Neuron (in vitro differentiated cells): ENCODE measurements around the gene RAMP3.
"Not testable (repeated sequence)": the region's sequence is repeated elsewhere in the genome, so short reads cannot be mapped to it uniquely, and the experiment has no call there.

Experiments used
- H2AFZ ChIP-seq: one replicate; pipeline ENCODE4 v1.6.1; 2013; ENCODE audit warnings: low read depth, mild to moderate bottlenecking, inconsistent platforms, low read length, moderate library complexity
- H3K27me3 ChIP-seq: one replicate; pipeline ENCODE4 v1.6.1; 2013; ENCODE audit warnings: low read length; ENCODE audit not compliant: insufficient read depth
- H3K36me3 ChIP-seq: one replicate; pipeline ENCODE4 v1.6.1; 2013; ENCODE audit warnings: low read length; ENCODE audit not compliant: insufficient read depth
- H3K4me1 ChIP-seq: one replicate; pipeline ENCODE4 v1.6.1; 2013; ENCODE audit warnings: low read length; ENCODE audit not compliant: insufficient read depth
- H3K4me3 ChIP-seq: 2 replicates; pipeline ENCODE4 v1.5.1; 2013; ENCODE audit warnings: mild to moderate bottlenecking, low read length, moderate library complexity
- H3K9me3 ChIP-seq: one replicate; pipeline ENCODE4 v1.6.1; 2013; ENCODE audit warnings: low read length

The RAMP3 gene

DNA sequence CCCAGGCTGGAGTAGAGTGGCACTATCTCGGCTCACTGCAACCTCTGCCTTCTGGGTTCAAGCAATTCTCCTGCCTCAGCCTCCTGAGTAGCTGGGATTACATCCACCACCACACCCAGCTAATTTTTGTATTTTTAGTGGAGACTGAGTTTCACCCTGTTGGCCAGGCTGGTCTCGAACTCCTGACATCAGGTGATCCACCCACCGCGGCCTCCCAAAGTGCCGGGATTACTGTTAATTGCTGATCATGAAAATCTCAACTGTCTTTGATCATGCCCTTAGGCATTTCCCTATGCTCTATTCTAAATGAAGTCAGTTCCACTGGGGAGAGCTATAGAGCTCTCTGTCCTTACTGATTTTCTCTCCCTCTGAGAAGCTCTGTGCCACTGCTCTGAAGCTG, 48.7 kb downstream of the RAMP3 start:
- H3K4me1 ChIP-seq, H3K4me3 ChIP-seq, H2AFZ ChIP-seq, H3K27me3 ChIP-seq, H3K9me3 ChIP-seq, H3K36me3 ChIP-seq: not testable (repeated sequence)

GRCh38 chr7:45209909-45210308, 52.3 kb downstream of the RAMP3 start:
- not testable (repeated sequence) for H3K4me3 ChIP-seq, H3K4me1 ChIP-seq, H3K36me3 ChIP-seq, H3K9me3 ChIP-seq, H3K27me3 ChIP-seq, H2AFZ ChIP-seq

DNA sequence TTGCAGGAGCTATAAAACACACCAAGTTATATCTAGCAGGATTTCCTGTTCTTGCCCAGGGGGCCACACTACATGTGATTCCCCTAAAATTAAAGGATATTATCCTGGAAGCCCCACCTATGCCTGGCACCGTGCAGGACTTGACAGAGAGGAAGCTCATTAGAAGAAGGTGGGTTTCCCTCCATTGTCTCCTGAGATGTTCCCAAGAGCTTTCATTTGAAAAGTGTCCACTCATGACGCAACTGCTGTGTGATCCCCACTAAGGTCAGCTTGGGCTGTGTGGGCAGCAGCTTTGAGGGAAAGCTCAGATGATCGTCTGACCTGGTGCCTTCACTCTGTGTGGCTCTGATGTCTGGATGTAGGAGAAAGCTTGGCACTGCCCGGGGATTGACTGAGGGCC, 53.5 kb downstream of the RAMP3 start:
- Histone ChIP-seq H3K27me3 (peaks cover 8% of the 10 kb centered on the region), H3K4me1 (no peaks in the 10 kb centered on the region), H2AFZ (no peak overlapping the region), H3K36me3 (no peaks in the 10 kb centered on the region), H3K4me3 (no peak overlapping the region), H3K9me3 (no peaks in the 10 kb centered on the region)

- Histone ChIP-seq H3K9me3 (no peaks in the 10 kb centered on the region), H3K36me3 (no peaks in the 10 kb centered on the region), H3K4me3 (no peak overlapping the region), H3K27me3 (peaks cover 9% of the 10 kb centered on the region), H3K4me1 (no peaks in the 10 kb centered on the region), H2AFZ (no peak overlapping the region)
Observed at GRCh38 chr7:45211958-45212357, 54.4 kb downstream of the RAMP3 start.

DNA sequence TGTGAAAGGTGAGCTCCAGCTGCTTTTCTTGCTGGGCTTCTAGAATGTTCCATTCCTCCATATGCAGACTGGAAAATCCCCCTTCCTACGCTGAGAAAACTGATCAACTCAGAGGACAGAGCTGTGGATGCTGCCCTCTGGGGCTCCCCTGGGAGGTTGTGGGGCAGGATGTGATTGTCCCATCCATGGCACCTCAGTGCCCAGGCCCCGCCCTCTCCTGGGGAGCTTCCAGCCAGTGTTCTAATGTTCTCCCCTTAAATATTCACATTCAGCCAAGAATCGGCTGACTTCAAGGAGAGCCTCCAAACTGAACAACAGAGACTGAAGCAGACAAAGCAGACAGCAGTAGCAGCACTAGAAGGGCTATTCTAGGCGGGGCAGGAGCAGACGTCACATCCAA, 55.0 kb downstream of the RAMP3 start:
- Histone ChIP-seq H3K9me3 (no peaks in the 10 kb centered on the region), H3K27me3 (peaks cover 9% of the 10 kb centered on the region), H3K4me1 (no peaks in the 10 kb centered on the region), H3K36me3 (no peaks in the 10 kb centered on the region), H3K4me3 (no peak overlapping the region), H2AFZ (no peak overlapping the region)

- Histone ChIP-seq H3K4me3 (no peak overlapping the region), H2AFZ (no peak overlapping the region), H3K36me3 (no peaks in the 10 kb centered on the region), H3K4me1 (peaks cover 10% of the 10 kb centered on the region), H3K9me3 (no peaks in the 10 kb centered on the region), H3K27me3 (peaks cover 9% of the 10 kb centered on the region)
Observed at GRCh38 chr7:45215601-45216062, 58.0 kb downstream of the RAMP3 start.

GRCh38 chr7:45216181-45216580, 58.6 kb downstream of the RAMP3 start:
- Histone ChIP-seq H3K36me3 (no peaks in the 10 kb centered on the region), H3K4me3 (no peak overlapping the region), H2AFZ (no peak overlapping the region), H3K27me3 (peaks cover 7% of the 10 kb centered on the region), H3K4me1 (peaks cover 16% of the 10 kb centered on the region), H3K9me3 (no peaks in the 10 kb centered on the region)

DNA sequence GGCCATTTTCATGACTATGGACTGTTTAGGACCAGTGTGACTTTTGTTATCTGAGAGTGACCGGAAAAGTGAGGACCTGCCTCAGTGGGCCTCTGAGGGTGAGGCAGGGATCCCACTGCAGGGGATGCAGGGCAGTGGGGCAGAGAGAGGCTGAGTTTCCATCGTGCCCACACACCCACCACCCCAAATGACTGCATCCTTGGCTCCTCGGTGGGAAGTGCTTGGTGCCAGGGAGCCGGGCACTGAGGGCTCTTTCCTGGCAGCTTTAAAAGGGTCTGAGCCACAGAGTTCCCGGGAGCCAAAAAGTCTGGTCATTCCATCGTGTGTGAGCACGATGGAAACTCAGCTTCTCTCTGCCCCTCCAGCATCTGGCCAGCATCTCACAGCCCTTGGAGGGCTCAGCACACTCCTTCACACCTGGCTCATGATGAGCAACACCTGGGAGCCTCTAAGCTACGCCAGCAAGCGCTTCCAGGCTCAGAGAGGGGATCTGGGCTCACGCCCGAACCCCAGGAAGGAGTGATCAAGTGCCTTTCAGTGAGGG, 59.1 kb downstream of the RAMP3 start:
- Histone ChIP-seq H3K27me3 (peaks cover 4% of the 10 kb centered on the region), H3K4me3 (no peak overlapping the region), H2AFZ (no peak overlapping the region), H3K9me3 (no peaks in the 10 kb centered on the region), H3K36me3 (no peaks in the 10 kb centered on the region), H3K4me1 (peaks cover 16% of the 10 kb centered on the region)

DNA sequence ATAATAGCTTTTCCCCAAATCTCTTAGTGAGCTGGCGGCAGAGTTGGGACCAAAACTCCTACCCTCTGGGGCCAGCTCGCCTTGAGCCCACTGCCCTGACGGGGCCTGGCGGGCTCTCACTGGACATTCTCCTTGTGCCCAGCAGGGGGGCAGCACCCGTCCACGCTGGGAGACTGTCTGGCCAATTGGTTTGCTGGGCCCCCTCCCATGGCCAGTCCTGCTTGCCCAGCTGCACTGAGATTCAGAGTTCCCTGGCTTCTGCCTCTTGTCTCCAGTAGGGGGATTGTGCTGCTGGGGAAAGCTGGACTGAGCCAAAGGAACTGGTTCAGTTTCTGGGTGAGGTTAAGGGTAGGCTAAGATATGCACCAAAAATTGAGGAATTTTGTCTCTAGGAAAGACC, 59.8 kb downstream of the RAMP3 start:
- Histone ChIP-seq H3K36me3 (no peaks in the 10 kb centered on the region), H3K4me1 (peaks cover 16% of the 10 kb centered on the region), H3K27me3 (peaks cover 4% of the 10 kb centered on the region), H2AFZ (no peak overlapping the region), H3K4me3 (no peak overlapping the region), H3K9me3 (no peaks in the 10 kb centered on the region)

DNA sequence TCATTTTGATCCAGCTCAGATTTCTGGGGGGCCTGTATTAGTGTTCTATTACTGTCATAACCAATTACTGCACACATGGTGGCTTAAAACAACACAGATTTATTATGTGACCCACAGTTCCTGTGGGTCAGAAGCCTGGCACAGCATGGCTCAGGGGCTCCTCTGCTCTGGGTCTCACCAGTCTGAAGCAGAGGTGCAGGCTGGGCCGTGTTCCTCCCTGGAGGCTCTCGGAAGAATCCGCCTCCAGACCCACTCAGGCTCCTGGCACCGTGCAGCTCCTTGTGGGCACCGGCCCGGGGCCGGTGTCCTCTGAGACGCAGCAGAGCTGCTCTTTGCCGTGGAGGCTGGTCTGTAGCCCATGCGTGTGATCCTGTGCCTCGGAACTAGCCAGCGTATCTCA, 61.5 kb downstream of the RAMP3 start:
- Histone ChIP-seq H2AFZ (no peak overlapping the region), H3K4me1 (peaks cover 16% of the 10 kb centered on the region), H3K9me3 (no peaks in the 10 kb centered on the region), H3K4me3 (no peak overlapping the region), H3K27me3 (peaks cover 4% of the 10 kb centered on the region), H3K36me3 (no peaks in the 10 kb centered on the region)

DNA sequence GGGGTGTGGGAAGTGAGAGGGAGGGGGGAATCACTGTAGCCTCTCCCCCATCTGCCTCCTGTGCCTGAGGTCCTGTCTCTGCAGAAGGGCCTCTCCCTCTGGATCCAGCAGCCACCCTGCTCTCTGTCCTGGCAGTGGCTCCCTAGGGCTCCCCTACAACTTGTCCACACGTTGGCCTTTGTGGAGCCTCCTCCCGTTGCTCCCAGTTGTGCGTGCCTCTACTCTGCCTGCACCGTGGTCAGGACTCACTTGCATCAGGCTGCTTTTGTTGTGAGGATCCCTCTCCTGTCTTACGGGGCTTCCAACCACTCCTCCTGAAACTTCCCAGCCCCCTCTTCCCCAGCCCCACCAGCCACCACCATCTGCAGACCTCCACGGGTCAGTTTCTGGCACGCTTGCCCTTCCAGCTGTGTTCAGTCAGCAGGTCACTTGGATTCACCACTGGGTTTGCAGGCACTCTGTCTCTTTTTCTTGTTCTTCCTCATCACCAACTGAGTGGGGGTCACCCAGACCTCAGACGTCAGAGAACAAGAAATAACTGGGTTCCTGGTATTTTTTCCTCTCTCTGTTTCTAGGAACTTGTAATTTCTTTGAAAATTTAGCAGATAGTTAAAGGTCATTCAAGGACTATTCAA, 62.3 kb downstream of the RAMP3 start:
- H3K9me3 ChIP-seq: no peaks in the 10 kb centered on the region
- H3K4me1 ChIP-seq: peaks cover 16% of the 10 kb centered on the region
- H3K36me3 ChIP-seq: no peaks in the 10 kb centered on the region
- H3K27me3 ChIP-seq: peaks cover 4% of the 10 kb centered on the region
- no peak overlapping the region for H3K4me3 ChIP-seq
- no peak overlapping the region for H2AFZ ChIP-seq

DNA sequence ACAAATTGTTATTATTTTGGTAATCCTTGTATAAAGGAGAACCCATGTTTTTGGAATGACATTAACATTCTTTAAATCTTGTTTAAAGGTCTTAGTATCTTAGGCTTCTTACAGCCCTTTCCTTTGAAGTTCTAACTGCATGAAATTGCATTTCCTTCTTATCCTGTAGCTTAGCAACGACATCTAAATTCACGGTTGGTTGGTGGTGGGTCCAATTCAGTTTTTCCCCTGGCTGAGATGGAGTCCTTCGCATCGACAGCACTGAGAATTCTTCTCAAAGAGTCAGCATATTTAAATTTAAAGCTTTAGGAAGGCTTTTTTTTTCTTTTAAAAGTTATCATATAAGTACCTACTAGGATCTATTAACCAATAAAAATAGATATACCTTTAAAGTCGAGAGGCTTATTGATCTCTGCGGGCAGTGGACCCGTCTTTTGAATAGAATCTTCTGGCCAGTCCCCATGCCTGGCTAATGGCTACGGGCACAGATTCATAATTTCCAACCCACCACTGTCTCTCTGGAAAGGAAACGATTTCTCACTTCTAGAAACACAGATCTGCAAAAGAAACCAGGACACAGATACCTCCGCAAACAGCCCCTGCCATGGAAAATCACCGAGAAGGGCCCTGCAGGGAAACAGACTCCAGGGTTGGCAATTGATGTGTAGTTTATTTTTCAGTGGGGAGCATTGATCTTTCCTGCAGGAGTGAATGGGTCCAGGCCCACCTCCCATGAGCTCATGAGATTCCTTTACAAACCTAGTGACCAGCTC, 63.4 kb downstream of the RAMP3 start:
- Histone ChIP-seq H3K27me3 (peaks cover 6% of the 10 kb centered on the region), H3K36me3 (no peaks in the 10 kb centered on the region), H2AFZ (no peak overlapping the region), H3K9me3 (no peaks in the 10 kb centered on the region), H3K4me3 (no peak overlapping the region), H3K4me1 (peaks cover 16% of the 10 kb centered on the region)

- H2AFZ ChIP-seq: no peak overlapping the region
- no peaks in the 10 kb centered on the region for H3K9me3 ChIP-seq
- H3K4me1 ChIP-seq: peaks cover 16% of the 10 kb centered on the region
- H3K4me3 ChIP-seq: no peak overlapping the region
- H3K36me3 ChIP-seq: no peaks in the 10 kb centered on the region
- H3K27me3 ChIP-seq: peaks cover 5% of the 10 kb centered on the region
Observed at GRCh38 chr7:45221896-45222604, 64.5 kb downstream of the RAMP3 start.
